ENCODE measurements around the gene PGGHG. TPM values are rescaled to one million over a fixed set of nuclear protein-coding genes. Genes with fewer than 3 reads are reported as not detected.
"Not testable (repeated sequence)": the region's sequence is repeated elsewhere in the genome, so short reads cannot be mapped to it uniquely, and the experiment has no call there.

The PGGHG gene
- polyA plus RNA-seq, 1 donor (not counting 4 experiments of a cell fraction or from before 2014, with no cell fraction given) = 4.3 TPM

DNA sequence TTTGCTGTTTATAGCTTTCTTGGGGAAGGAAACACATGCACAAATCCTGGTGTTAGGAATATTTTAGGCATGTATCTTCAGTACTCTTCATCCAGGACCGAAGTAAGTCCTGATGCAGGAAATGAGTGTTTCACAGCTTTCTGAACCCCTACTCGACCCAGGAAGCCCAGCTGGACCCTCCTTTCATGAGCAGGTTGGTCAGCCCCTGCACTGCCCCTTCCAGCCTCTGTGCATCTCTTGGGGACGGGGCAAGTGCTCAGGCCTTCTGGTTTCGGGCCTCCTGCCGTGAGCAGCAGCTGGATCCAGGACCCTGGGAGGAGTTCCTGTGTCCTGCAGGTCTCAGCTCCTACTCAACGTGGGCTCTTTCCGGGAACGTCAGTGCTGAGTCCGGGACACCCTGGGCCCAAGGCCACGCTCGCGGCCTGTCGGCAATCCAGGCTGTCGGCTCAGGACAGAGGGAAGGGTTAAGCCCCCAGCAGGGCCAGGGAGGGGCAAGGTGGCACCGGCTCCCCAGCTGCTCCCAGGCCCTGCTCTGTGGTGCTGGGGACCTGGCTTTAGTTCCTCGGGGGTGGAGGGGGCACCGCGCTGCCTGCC, 21.1 kb downstream of the PGGHG start:
- H3K27ac ChIP-seq (ENCODE audit: control insufficient read depth, insufficient read depth, low read length); H3K36me3 ChIP-seq (ENCODE audit: control insufficient read depth in 2 of 2, extremely low read depth in 1 of 2, insufficient read depth in 2 of 2, low read length in 2 of 2); H3K27me3 ChIP-seq (ENCODE audit: control insufficient read depth, extremely low read depth, insufficient read depth, low read length); DNase-seq (ENCODE audit: low read depth, low spot score); H3K79me2 ChIP-seq (ENCODE audit: control insufficient read depth, insufficient read depth, low read length); FAIRE-seq; H3K9ac ChIP-seq (ENCODE audit: control insufficient read depth, extremely low read depth, insufficient read depth, low read length); H3K9me3 ChIP-seq (ENCODE audit: control insufficient read depth, low read depth, low read length); H2AFZ ChIP-seq (ENCODE audit: control insufficient read depth, low read length); H3K9me1 ChIP-seq (ENCODE audit: control insufficient read depth, extremely low read depth, insufficient read depth, low read length); H4K20me1 ChIP-seq (ENCODE audit: control insufficient read depth, extremely low read depth, insufficient read depth, low read length); H3K4me3 ChIP-seq (ENCODE audit: control insufficient read depth in 2 of 3, extremely low read depth in 1 of 3, insufficient read depth in 2 of 3, low read depth in 1 of 3, low read length in 3 of 3); dilution Hi-C loops (cut with MboI; ENCODE audit: extremely low pct_ligation_motif_present, low sequenced_read_pairs): not testable (repeated sequence)
- H3K4me1 ChIP-seq (ENCODE audit: control insufficient read depth, extremely low read depth, insufficient read depth, low read length) = peaks cover 33% of the 10 kb centered on the region
- H3K4me2 ChIP-seq (ENCODE audit: control insufficient read depth, extremely low read depth, insufficient read depth, low read depth, low read length) = peak overlapping the region; percentile 35

GRCh38 chr11:311013-311748, 22.3 kb downstream of the PGGHG start:
- Histone ChIP-seq H3K79me2 (ENCODE audit: control insufficient read depth, insufficient read depth, low read length) (peaks cover 14% of the 10 kb centered on the region), H3K4me1 (ENCODE audit: control insufficient read depth, extremely low read depth, insufficient read depth, low read length) (peaks cover 43% of the 10 kb centered on the region), H3K27me3 (ENCODE audit: control insufficient read depth, extremely low read depth, insufficient read depth, low read length) (peaks cover 15% of the 10 kb centered on the region), H3K4me2 (ENCODE audit: control insufficient read depth, extremely low read depth, insufficient read depth, low read depth, low read length) (peak overlapping the region; percentile 32)
- dilution Hi-C loops (cut with MboI; ENCODE audit: extremely low pct_ligation_motif_present, low sequenced_read_pairs); H3K9me1 ChIP-seq (ENCODE audit: control insufficient read depth, extremely low read depth, insufficient read depth, low read length); H3K27ac ChIP-seq (ENCODE audit: control insufficient read depth, insufficient read depth, low read length); H2AFZ ChIP-seq (ENCODE audit: control insufficient read depth, low read length); H3K9ac ChIP-seq (ENCODE audit: control insufficient read depth, extremely low read depth, insufficient read depth, low read length); H3K9me3 ChIP-seq (ENCODE audit: control insufficient read depth, low read depth, low read length); H4K20me1 ChIP-seq (ENCODE audit: control insufficient read depth, extremely low read depth, insufficient read depth, low read length); H3K4me3 ChIP-seq (ENCODE audit: control insufficient read depth in 2 of 3, extremely low read depth in 1 of 3, insufficient read depth in 2 of 3, low read depth in 1 of 3, low read length in 3 of 3); DNase-seq (ENCODE audit: low read depth, low spot score); H3K36me3 ChIP-seq (ENCODE audit: control insufficient read depth in 2 of 2, extremely low read depth in 1 of 2, insufficient read depth in 2 of 2, low read length in 2 of 2); FAIRE-seq: not testable (repeated sequence)

GRCh38 chr11:312092-312816, 23.3 kb downstream of the PGGHG start:
- H3K4me3 ChIP-seq (ENCODE audit: control insufficient read depth in 2 of 3, extremely low read depth in 1 of 3, insufficient read depth in 2 of 3, low read depth in 1 of 3, low read length in 3 of 3) = no peak overlapping the region
- no peak overlapping the region for H3K27ac ChIP-seq (ENCODE audit: control insufficient read depth, insufficient read depth, low read length)
- H3K4me1 ChIP-seq (ENCODE audit: control insufficient read depth, extremely low read depth, insufficient read depth, low read length) = peaks cover 48% of the 10 kb centered on the region
- H3K9ac ChIP-seq (ENCODE audit: control insufficient read depth, extremely low read depth, insufficient read depth, low read length) = peak overlapping the region; percentile 4
- no peaks in the 10 kb centered on the region for H3K9me3 ChIP-seq (ENCODE audit: control insufficient read depth, low read depth, low read length)
- peaks cover 14% of the 10 kb centered on the region for H3K79me2 ChIP-seq (ENCODE audit: control insufficient read depth, insufficient read depth, low read length)
- no peak for DNase-seq (ENCODE audit: low read depth, low spot score)
- FAIRE-seq = no peak
- dilution Hi-C loops (cut with MboI; ENCODE audit: extremely low pct_ligation_motif_present, low sequenced_read_pairs) = no loop called here
- peaks cover 25% of the 10 kb centered on the region for H3K27me3 ChIP-seq (ENCODE audit: control insufficient read depth, extremely low read depth, insufficient read depth, low read length)
- peak overlapping the region; percentile 32 for H3K4me2 ChIP-seq (ENCODE audit: control insufficient read depth, extremely low read depth, insufficient read depth, low read depth, low read length)
- no peaks in the 10 kb centered on the region for H4K20me1 ChIP-seq (ENCODE audit: control insufficient read depth, extremely low read depth, insufficient read depth, low read length)
- TF ChIP-seq EZH2 (IDR thresholded peaks at IDR 0.05; ENCODE audit: low read length) (no peak), CTCF (optimal IDR thresholded peaks at IDR 0.05 in 1 of 3, IDR thresholded peaks at IDR 0.05 in 1 of 3, conservative IDR thresholded peaks at IDR 0.05 in 1 of 3; ENCODE audit: extremely low read depth in 1 of 3, insufficient read depth in 2 of 3, low read length in 3 of 3) (no peak)
- H2AFZ ChIP-seq (ENCODE audit: control insufficient read depth, low read length) = no peak overlapping the region
- H3K9me1 ChIP-seq (ENCODE audit: control insufficient read depth, extremely low read depth, insufficient read depth, low read length) = no peaks in the 10 kb centered on the region
- H3K36me3 ChIP-seq (ENCODE audit: control insufficient read depth in 2 of 2, extremely low read depth in 1 of 2, insufficient read depth in 2 of 2, low read length in 2 of 2) = peaks cover 0 to 5% of the 10 kb centered on the region in 2 experiments

Data from keratinocyte (primary cell).